Stimulated activated naive CD8-positive, alpha-beta T cell treated with anti-CD3 and anti-CD28 coated beads, Interleukin-15, amount 100 ng/mL, for 72 hours (primary cell): Measurements from ENCODE around the gene SP110.

Source experiments
- ATAC-seq: fragments of 150-1000 bp; cut with Tn5 transposase; 2 replicates; pipeline ENCODE4 v1.10.0; 2021; ENCODE audit warnings: mild to moderate bottlenecking, moderate library complexity
- DNase-seq, 2 donors: peaks; one replicate each; pipeline ENCODE4 v3.0.0; 2021 to 2022
- H3K27ac Mint-ChIP-seq, 2 donors: one replicate each; pipeline ENCODE4 v1.8.0; 2022; ENCODE audit warnings: mild to moderate bottlenecking in 2 of 2, mixed read lengths in 2 of 2, moderate library complexity in 2 of 2
- H3K27me3 Mint-ChIP-seq: one replicate; pipeline ENCODE4 v1.8.0; 2022; ENCODE audit warnings: mixed read lengths
- H3K4me1 Mint-ChIP-seq: one replicate; pipeline ENCODE4 v1.8.0; 2022; ENCODE audit warnings: mild to moderate bottlenecking, mixed read lengths
- H3K4me3 Mint-ChIP-seq, 2 donors: one replicate each; pipeline ENCODE4 v1.8.0; 2022; ENCODE audit warnings: mild to moderate bottlenecking in 2 of 2, mixed read lengths in 2 of 2, moderate library complexity in 1 of 2
- H3K9me3 Mint-ChIP-seq, 2 donors: one replicate each; pipeline ENCODE4 v1.8.0; 2022; ENCODE audit warnings: mixed read lengths in 2 of 2

The SP110 gene

GRCh38 chr2:230208576-230208975 lies 11.2 kb downstream of the SP110 start:
- H3K4me3 Mint-ChIP-seq: no peak overlapping the region
- H3K9me3 Mint-ChIP-seq: no peaks in the 10 kb centered on the region
- H3K27me3 Mint-ChIP-seq: no peaks in the 10 kb centered on the region
- H3K27ac Mint-ChIP-seq: no peak overlapping the region
- ATAC-seq (no peak), DNase-seq (no peak)
- H3K4me1 Mint-ChIP-seq: peaks cover 11% of the 10 kb centered on the region

- H3K4me3 Mint-ChIP-seq: no peak overlapping the region
- peaks cover 10% of the 10 kb centered on the region for H3K4me1 Mint-ChIP-seq
- DNase-seq (no peak), ATAC-seq (peak; percentile 48)
- no peaks in the 10 kb centered on the region for H3K9me3 Mint-ChIP-seq
- no peak overlapping the region for H3K27ac Mint-ChIP-seq
- no peaks in the 10 kb centered on the region for H3K27me3 Mint-ChIP-seq
Observed at GRCh38 chr2:230205721-230206120, 14.1 kb downstream of the SP110 start.

- Mint-ChIP-seq H3K4me1 (peaks cover 10% of the 10 kb centered on the region), H3K4me3 (no peak overlapping the region)
Observed at GRCh38 chr2:230205034-230205433, 14.8 kb downstream of the SP110 start.

GRCh38 chr2:230203110-230203676 lies 16.6 kb downstream of the SP110 start:
- no peak for ATAC-seq
- peaks cover 10% of the 10 kb centered on the region for H3K4me1 Mint-ChIP-seq
- no peak overlapping the region for H3K4me3 Mint-ChIP-seq
- H3K27ac Mint-ChIP-seq: peak overlapping the region in 1 of 2 donors; percentile 14
- no peak for DNase-seq
- H3K27me3 Mint-ChIP-seq: no peaks in the 10 kb centered on the region
- no peaks in the 10 kb centered on the region for H3K9me3 Mint-ChIP-seq

More at GRCh38 chr2:230205034-230205433, 14.8 kb downstream of the SP110 start:
- DNase-seq (no peak), ATAC-seq (no peak)
- no peaks in the 10 kb centered on the region for H3K9me3 Mint-ChIP-seq
- H3K27ac Mint-ChIP-seq: no peak overlapping the region
- no peaks in the 10 kb centered on the region for H3K27me3 Mint-ChIP-seq

GRCh38 chr2:230202430-230203109 lies 17.2 kb downstream of the SP110 start:
- Mint-ChIP-seq H3K27ac (peak overlapping the region; percentile 24 to 27), H3K4me3 (no peak overlapping the region), H3K4me1 (peaks cover 10% of the 10 kb centered on the region), H3K27me3 (no peaks in the 10 kb centered on the region), H3K9me3 (no peaks in the 10 kb centered on the region)
- no peak for DNase-seq
- peak; percentile 67 for ATAC-seq

GRCh38 chr2:230184727-230185578 lies 34.8 kb downstream of the SP110 start:
- no peak for DNase-seq
- Mint-ChIP-seq H3K9me3 (peaks cover 12 to 13% of the 10 kb centered on the region in 2 donors), H3K4me3 (no peak overlapping the region), H3K27ac (peak overlapping the region in 1 of 2 donors; percentile 76), H3K27me3 (no peaks in the 10 kb centered on the region), H3K4me1 (no peaks in the 10 kb centered on the region)
- no peak for ATAC-seq

GRCh38 chr2:230181195-230181594 lies 38.6 kb downstream of the SP110 start:
- Mint-ChIP-seq H3K27me3 (no peaks in the 10 kb centered on the region), H3K9me3 (no peaks in the 10 kb centered on the region), H3K4me3 (no peak overlapping the region), H3K27ac (peak overlapping the region in 1 of 2 donors; percentile 75), H3K4me1 (no peaks in the 10 kb centered on the region)
- DNase-seq (no peak), ATAC-seq (no peak)

- Mint-ChIP-seq H3K27ac (peak overlapping the region in 1 of 2 donors; percentile 42), H3K27me3 (no peaks in the 10 kb centered on the region), H3K9me3 (no peaks in the 10 kb centered on the region), H3K4me3 (no peak overlapping the region), H3K4me1 (no peaks in the 10 kb centered on the region)
- DNase-seq (no peak), ATAC-seq (no peak)
Observed at GRCh38 chr2:230179907-230180306, 39.9 kb downstream of the SP110 start.

GRCh38 chr2:230178546-230179485 lies 41.0 kb downstream of the SP110 start:
- H3K27me3 Mint-ChIP-seq: no peaks in the 10 kb centered on the region
- no peaks in the 10 kb centered on the region for H3K9me3 Mint-ChIP-seq
- ATAC-seq: no peak
- no peaks in the 10 kb centered on the region for H3K4me1 Mint-ChIP-seq
- DNase-seq: no peak
- peak overlapping the region in 1 of 2 donors; percentile 51 for H3K27ac Mint-ChIP-seq
- no peak overlapping the region for H3K4me3 Mint-ChIP-seq

- Mint-ChIP-seq H3K27ac (no peak overlapping the region), H3K27me3 (no peaks in the 10 kb centered on the region), H3K4me3 (no peak overlapping the region), H3K9me3 (no peaks in the 10 kb centered on the region), H3K4me1 (no peaks in the 10 kb centered on the region)
- no peak for ATAC-seq
- DNase-seq: no peak
Observed at GRCh38 chr2:230176996-230177395, 42.8 kb downstream of the SP110 start.

GRCh38 chr2:230174466-230174865 lies 45.3 kb downstream of the SP110 start:
- H3K27me3 Mint-ChIP-seq: no peaks in the 10 kb centered on the region
- no peaks in the 10 kb centered on the region for H3K9me3 Mint-ChIP-seq
- peak overlapping the region in 1 of 2 donors; percentile 36 for H3K27ac Mint-ChIP-seq
- DNase-seq (no peak), ATAC-seq (no peak)
- H3K4me1 Mint-ChIP-seq: peaks cover 20% of the 10 kb centered on the region
- no peak overlapping the region for H3K4me3 Mint-ChIP-seq

GRCh38 chr2:230172852-230173251 lies 46.9 kb downstream of the SP110 start:
- no peak for ATAC-seq
- no peaks in the 10 kb centered on the region for H3K9me3 Mint-ChIP-seq
- no peak overlapping the region for H3K4me3 Mint-ChIP-seq

GRCh38 chr2:230172156-230172555 lies 47.6 kb downstream of the SP110 start:
- no peaks in the 10 kb centered on the region for H3K27me3 Mint-ChIP-seq
- H3K9me3 Mint-ChIP-seq: no peaks in the 10 kb centered on the region
- no peak for DNase-seq
- no peak for ATAC-seq
- H3K4me3 Mint-ChIP-seq: no peak overlapping the region
- peaks cover 20% of the 10 kb centered on the region for H3K4me1 Mint-ChIP-seq
- peak overlapping the region in 1 of 2 donors; percentile 12 for H3K27ac Mint-ChIP-seq

More at GRCh38 chr2:230172852-230173251, 46.9 kb downstream of the SP110 start:
- Mint-ChIP-seq H3K27ac (peak overlapping the region in 1 of 2 donors; percentile 49), H3K4me1 (peaks cover 20% of the 10 kb centered on the region), H3K27me3 (no peaks in the 10 kb centered on the region)
- no peak for DNase-seq

GRCh38 chr2:230170532-230170931 lies 49.3 kb downstream of the SP110 start:
- H3K4me1 Mint-ChIP-seq: peaks cover 20% of the 10 kb centered on the region
- H3K27ac Mint-ChIP-seq: peak overlapping the region; percentile 27 to 37
- H3K4me3 Mint-ChIP-seq: peak overlapping the region in 1 of 2 donors; percentile 48
- H3K9me3 Mint-ChIP-seq: no peaks in the 10 kb centered on the region
- no peaks in the 10 kb centered on the region for H3K27me3 Mint-ChIP-seq
- DNase-seq (peak in 1 of 2 donors; percentile 43), ATAC-seq (peak; percentile 87)
